Mesendoderm (in vitro differentiated cells): ENCODE measurements around the gene GPR83.
A peak's percentile ranks its signal among the peaks of the same experiment; 100 is the strongest.
"Not testable (repeated sequence)": the region's sequence is repeated elsewhere in the genome, so short reads cannot be mapped to it uniquely, and the experiment has no call there.

ENCODE experiments used
- DNase-seq: peaks from one replicate; pipeline ENCODE4 v3.0.0; 2013
- H2AK5ac ChIP-seq: 2 replicates; pipeline ENCODE4 v1.6.1; 2013; ENCODE audit warnings: low read length, inconsistent platforms
- H2BK120ac ChIP-seq: 2 replicates; pipeline ENCODE4 v1.6.1; 2013; ENCODE audit warnings: low read depth, mild to moderate bottlenecking, low read length, moderate library complexity, mixed read lengths
- H2BK15ac ChIP-seq: replicated peaks from 2 replicates; pipeline ENCODE4 v1.6.1; 2013; ENCODE audit warnings: low read depth, mild to moderate bottlenecking, moderate library complexity
- H2BK5ac ChIP-seq: 2 replicates; pipeline ENCODE4 v1.6.1; 2013; ENCODE audit warnings: low read length, inconsistent platforms
- H3K18ac ChIP-seq: 2 replicates; pipeline ENCODE4 v1.6.1; 2013; ENCODE audit warnings: mild to moderate bottlenecking, low read length, mixed read lengths
- H3K23ac ChIP-seq: one replicate; pipeline ENCODE4 v1.6.1; 2013; ENCODE audit warnings: low read length
- H3K27ac ChIP-seq: 2 replicates; pipeline ENCODE4 v1.5.1; 2013; ENCODE audit warnings: low read depth, mild to moderate bottlenecking, inconsistent platforms, low read length, moderate library complexity
- H3K27me3 ChIP-seq: 2 replicates; pipeline ENCODE4 v1.6.1; 2013; ENCODE audit warnings: low read length, control low read depth, mild to moderate bottlenecking, inconsistent platforms; ENCODE audit not compliant: insufficient read depth, poor library complexity
- H3K36me3 ChIP-seq: 2 replicates; pipeline ENCODE4 v1.6.1; 2013; ENCODE audit warnings: low read length, inconsistent platforms; ENCODE audit not compliant: control insufficient read depth, insufficient read depth
- H3K4ac ChIP-seq: one replicate; pipeline ENCODE4 v1.6.1; 2013; ENCODE audit warnings: low read depth, mild to moderate bottlenecking, low read length, moderate library complexity
- H3K4me1 ChIP-seq: 2 replicates; pipeline ENCODE4 v1.6.1; 2013; ENCODE audit warnings: low read depth, low read length, inconsistent platforms; ENCODE audit not compliant: control insufficient read depth
- H3K4me2 ChIP-seq: 2 replicates; pipeline ENCODE4 v1.6.1; 2013; ENCODE audit warnings: low read length
- H3K4me3 ChIP-seq: 2 replicates; pipeline ENCODE4 v1.5.1; 2013; ENCODE audit warnings: mild to moderate bottlenecking, low read length
- H3K56ac ChIP-seq: one replicate; pipeline ENCODE4 v1.6.1; 2013; ENCODE audit warnings: low read length
- H3K79me1 ChIP-seq: 2 replicates; pipeline ENCODE4 v1.6.1; 2013; ENCODE audit warnings: low read length, inconsistent platforms
- H3K79me2 ChIP-seq: 2 replicates; pipeline ENCODE4 v1.6.1; 2013; ENCODE audit warnings: mild to moderate bottlenecking, low read length; ENCODE audit not compliant: control insufficient read depth, insufficient read depth
- H3K9ac ChIP-seq: 2 replicates; pipeline ENCODE4 v1.6.1; 2013; ENCODE audit warnings: low read length, inconsistent platforms
- H4K5ac ChIP-seq: one replicate; pipeline ENCODE4 v1.6.1; 2013; ENCODE audit warnings: low read length
- H4K8ac ChIP-seq: one replicate; pipeline ENCODE4 v1.6.1; 2013; ENCODE audit warnings: low read depth, mild to moderate bottlenecking, control low read depth, low read length, moderate library complexity
- WGBS: extraction: QIAGEN DNeasy Blood & Tissue Kit; methylation state at CpG from one replicate; pipeline ENCODE4 v1.1.7; 2013; ENCODE audit warnings: low lambda C conversion rate, missing lambda C conversion rate; ENCODE audit not compliant: insufficient coverage; ENCODE audit errors: extremely low coverage; 5-methylcytosine and 5-hydroxymethylcytosine counted together

The GPR83 gene

GRCh38 chr11:94370576-94370975 lies 30.6 kb downstream of the GPR83 start:
- not testable (repeated sequence) for H4K5ac ChIP-seq, H3K23ac ChIP-seq, H3K56ac ChIP-seq, H3K9ac ChIP-seq, H2BK15ac ChIP-seq, H3K79me1 ChIP-seq, H3K4me3 ChIP-seq, H3K27me3 ChIP-seq, H4K8ac ChIP-seq, H3K4ac ChIP-seq, H2BK5ac ChIP-seq, H3K4me2 ChIP-seq, H2AK5ac ChIP-seq, H3K18ac ChIP-seq, H3K79me2 ChIP-seq, H3K27ac ChIP-seq, H3K36me3 ChIP-seq, H2BK120ac ChIP-seq, DNase-seq, H3K4me1 ChIP-seq
- no CpG with 5 or more reads among the region's 6 CpGs for WGBS

GRCh38 chr11:94350850-94351563 lies 50.2 kb downstream of the GPR83 start:
- not testable (repeated sequence) for H3K9ac ChIP-seq, H3K4me3 ChIP-seq, H3K27ac ChIP-seq, H3K27me3 ChIP-seq, H3K23ac ChIP-seq, H2BK120ac ChIP-seq, H3K4me2 ChIP-seq, H3K18ac ChIP-seq, H3K79me1 ChIP-seq, H2AK5ac ChIP-seq, H2BK15ac ChIP-seq, H3K79me2 ChIP-seq, H3K4ac ChIP-seq, H2BK5ac ChIP-seq, H4K8ac ChIP-seq, H3K4me1 ChIP-seq, H4K5ac ChIP-seq, H3K36me3 ChIP-seq
- peak; percentile 85 for DNase-seq
- H3K56ac ChIP-seq = peak overlapping the region; percentile 37
- WGBS = no CpG with 5 or more reads among the region's 10 CpGs

- H4K5ac ChIP-seq, H3K36me3 ChIP-seq, H3K27ac ChIP-seq, H3K4me1 ChIP-seq, H3K4me2 ChIP-seq, H3K79me1 ChIP-seq, H3K18ac ChIP-seq, H3K9ac ChIP-seq, H4K8ac ChIP-seq, H3K56ac ChIP-seq, H3K4ac ChIP-seq, H3K23ac ChIP-seq, H2AK5ac ChIP-seq, H3K79me2 ChIP-seq, H2BK5ac ChIP-seq, H2BK120ac ChIP-seq, H3K27me3 ChIP-seq, H2BK15ac ChIP-seq, H3K4me3 ChIP-seq: not testable (repeated sequence)
- DNase-seq = peak; percentile 18
- no CpG with 5 or more reads among the region's 8 CpGs for WGBS
Observed at GRCh38 chr11:94346311-94346710, 54.9 kb downstream of the GPR83 start.

- WGBS = no CpG with 5 or more reads among the region's 1 CpG
Observed at GRCh38 chr11:94343495-94343894, 57.7 kb downstream of the GPR83 start.

GRCh38 chr11:94342250-94342649 lies 59.0 kb downstream of the GPR83 start:
- no CpG with 5 or more reads among the region's 3 CpGs for WGBS
- no peak overlapping the region for H3K27ac ChIP-seq
- no peak overlapping the region for H3K18ac ChIP-seq
- H4K5ac ChIP-seq = no peak overlapping the region
- H2BK120ac ChIP-seq = no peak overlapping the region
- no peak overlapping the region for H3K23ac ChIP-seq
- H3K4me1 ChIP-seq = no peaks in the 10 kb centered on the region
- H3K4ac ChIP-seq = peak overlapping the region; percentile 12
- H3K4me3 ChIP-seq = no peak overlapping the region
- no peaks in the 10 kb centered on the region for H3K79me1 ChIP-seq
- no peaks in the 10 kb centered on the region for H3K36me3 ChIP-seq
- no peak overlapping the region for H2BK15ac ChIP-seq
- H4K8ac ChIP-seq = no peak overlapping the region
- DNase-seq = no peak
- no peak overlapping the region for H3K56ac ChIP-seq
- no peak overlapping the region for H3K9ac ChIP-seq
- no peaks in the 10 kb centered on the region for H3K27me3 ChIP-seq
- H2AK5ac ChIP-seq = no peak overlapping the region
- no peak overlapping the region for H2BK5ac ChIP-seq
- H3K4me2 ChIP-seq = no peak overlapping the region
- no peaks in the 10 kb centered on the region for H3K79me2 ChIP-seq

More at GRCh38 chr11:94343495-94343894, 57.7 kb downstream of the GPR83 start:
- Histone ChIP-seq H2BK15ac (no peak overlapping the region), H2AK5ac (no peak overlapping the region), H3K4me1 (no peaks in the 10 kb centered on the region), H4K8ac (no peak overlapping the region), H2BK5ac (no peak overlapping the region), H3K79me2 (no peaks in the 10 kb centered on the region), H3K27me3 (no peaks in the 10 kb centered on the region), H3K4me2 (no peak overlapping the region), H2BK120ac (no peak overlapping the region), H3K9ac (no peak overlapping the region), H3K18ac (no peak overlapping the region), H3K79me1 (no peaks in the 10 kb centered on the region), H3K36me3 (no peaks in the 10 kb centered on the region), H3K56ac (no peak overlapping the region), H3K23ac (no peak overlapping the region), H3K4me3 (no peak overlapping the region), H4K5ac (no peak overlapping the region), H3K27ac (no peak overlapping the region), H3K4ac (no peak overlapping the region)
- no peak for DNase-seq

GRCh38 chr11:94338651-94339050 lies 62.6 kb downstream of the GPR83 start:
- H3K4me1 ChIP-seq = no peaks in the 10 kb centered on the region
- no peaks in the 10 kb centered on the region for H3K27me3 ChIP-seq
- H3K4me2 ChIP-seq = no peak overlapping the region
- H3K23ac ChIP-seq = no peak overlapping the region
- no peaks in the 10 kb centered on the region for H3K79me2 ChIP-seq
- H3K18ac ChIP-seq = no peak overlapping the region
- H3K36me3 ChIP-seq = no peaks in the 10 kb centered on the region
- no peak overlapping the region for H2AK5ac ChIP-seq
- no peak overlapping the region for H3K27ac ChIP-seq
- no peak overlapping the region for H3K4me3 ChIP-seq
- no peaks in the 10 kb centered on the region for H3K79me1 ChIP-seq
- H2BK5ac ChIP-seq = no peak overlapping the region
- no peak overlapping the region for H2BK120ac ChIP-seq
- no peak overlapping the region for H3K9ac ChIP-seq
- H3K56ac ChIP-seq = no peak overlapping the region
- no peak overlapping the region for H3K4ac ChIP-seq
- DNase-seq = no peak
- no peak overlapping the region for H2BK15ac ChIP-seq
- H4K8ac ChIP-seq = no peak overlapping the region
- no CpG with 5 or more reads among the region's 3 CpGs for WGBS
- no peak overlapping the region for H4K5ac ChIP-seq
